A172 (cell line): ENCODE data around the gene KCNK10. TPM values are rescaled to one million over a fixed set of nuclear protein-coding genes. Genes with fewer than 3 reads are reported as not detected.
"Not testable (repeated sequence)": the region's sequence is repeated elsewhere in the genome, so short reads cannot be mapped to it uniquely, and the experiment has no call there.

Source experiments
- DNase-seq: peaks from one replicate; pipeline ENCODE4 v3.0.0-alpha.2; 2015; ENCODE audit warnings: low spot score
- total RNA-seq: library from RNA; depleted of rRNA; stranded (reverse); fragments of >200 nt; shearing (Covaris generic); gene quantifications from 2 replicates; pipeline ENCODE4 v1.2.3, GENCODE V29; 2014

Gene KCNK10
- total RNA-seq, 1 experiment from 2014 or later: not detected

GRCh38 chr14:88270776-88271175, 52.3 kb downstream of the KCNK10 start:
- no peak for DNase-seq

GRCh38 chr14:88269806-88270420, 53.2 kb downstream of the KCNK10 start:
- DNase-seq: no peak

GRCh38 chr14:88266474-88266873, 56.6 kb downstream of the KCNK10 start:
- no peak for DNase-seq

- DNase-seq: no peak
Observed at GRCh38 chr14:88264116-88264515, 59.0 kb downstream of the KCNK10 start.

- not testable (repeated sequence) for DNase-seq
Observed at GRCh38 chr14:88261302-88261701, 61.8 kb downstream of the KCNK10 start.

- DNase-seq: no peak
Observed at GRCh38 chr14:88258021-88258420, 65.0 kb downstream of the KCNK10 start.

- no peak for DNase-seq
Observed at GRCh38 chr14:88256997-88257950, 65.8 kb downstream of the KCNK10 start.

- no peak for DNase-seq
Observed at GRCh38 chr14:88255798-88256197, 67.3 kb downstream of the KCNK10 start.

GRCh38 chr14:88255196-88255595, 67.9 kb downstream of the KCNK10 start:
- DNase-seq: no peak

GRCh38 chr14:88252498-88252897, 70.6 kb downstream of the KCNK10 start:
- no peak for DNase-seq

- DNase-seq: no peak
Observed at GRCh38 chr14:88251650-88252049, 71.4 kb downstream of the KCNK10 start.

- no peak for DNase-seq
Observed at GRCh38 chr14:88249266-88249665, 73.8 kb downstream of the KCNK10 start.

GRCh38 chr14:88248606-88249005, 74.5 kb downstream of the KCNK10 start:
- peak; percentile 26 for DNase-seq

GRCh38 chr14:88247228-88247627, 75.8 kb downstream of the KCNK10 start:
- DNase-seq: no peak

- peak; percentile 25 for DNase-seq
Observed at GRCh38 chr14:88245321-88245720, 77.7 kb downstream of the KCNK10 start.

GRCh38 chr14:88243946-88244345, 79.1 kb downstream of the KCNK10 start:
- no peak for DNase-seq

- DNase-seq: no peak
Observed at GRCh38 chr14:88242446-88242845, 80.6 kb downstream of the KCNK10 start.

- no peak for DNase-seq
Observed at GRCh38 chr14:88241810-88242209, 81.3 kb downstream of the KCNK10 start.

- no peak for DNase-seq
Observed at GRCh38 chr14:88234442-88234841, 88.6 kb downstream of the KCNK10 start.

GRCh38 chr14:88233915-88234314, 89.2 kb downstream of the KCNK10 start:
- DNase-seq: no peak

GRCh38 chr14:88232771-88233170, 90.3 kb downstream of the KCNK10 start:
- DNase-seq: no peak

- DNase-seq: no peak
Observed at GRCh38 chr14:88231603-88232002, 91.5 kb downstream of the KCNK10 start.

GRCh38 chr14:88229428-88229827, 93.6 kb downstream of the KCNK10 start:
- no peak for DNase-seq
